Measurements from ENCODE around the gene LPA.
"Not testable (repeated sequence)": the region's sequence is repeated elsewhere in the genome, so short reads cannot be mapped to it uniquely, and the experiment has no call there.

Gene LPA

GRCh38 chr6:160664198-160664597, at the start of gene LPA:
Gene LPA (minus strand): TSS chr6:160664275. CDS start chr6:160664214, 61 bp downstream.
- not testable (repeated sequence) for DNase-seq (ENCODE audit: low read depth); H3K4me3 ChIP-seq (ENCODE audit: low read depth, low read length)

- not testable (repeated sequence) for DNase-seq (ENCODE audit: low read depth); H3K4me3 ChIP-seq (ENCODE audit: low read depth, low read length)
These were observed 44.9 kb upstream of the LPA start for GRCh38 chr6:160708993-160709392.

- H3K4me3 ChIP-seq (ENCODE audit: low read depth, low read length); DNase-seq (ENCODE audit: low read depth): not testable (repeated sequence)
These were observed 40.6 kb upstream of the LPA start for GRCh38 chr6:160704688-160705087.

- not testable (repeated sequence) for DNase-seq (ENCODE audit: low read depth); H3K4me3 ChIP-seq (ENCODE audit: low read depth, low read length)
These were observed 38.0 kb upstream of the LPA start, which contains the start of gene PLG for GRCh38 chr6:160701918-160702680. Gene PLG (plus strand): TSS chr6:160702244. CDS start chr6:160702305, 61 bp downstream.

GRCh38 chr6:160697826-160698225, 33.8 kb upstream of the LPA start:
- H3K4me3 ChIP-seq (ENCODE audit: low read depth, low read length) = no peak overlapping the region
- no peak for TF ChIP-seq CTCF (IDR thresholded peaks at IDR 0.05; ENCODE audit: control insufficient read depth, extremely low read depth, insufficient read depth)
- no peak for DNase-seq (ENCODE audit: low read depth)

GRCh38 chr6:160696884-160697283, 32.8 kb upstream of the LPA start:
- not testable (repeated sequence) for H3K4me3 ChIP-seq (ENCODE audit: low read depth, low read length); DNase-seq (ENCODE audit: low read depth)

- not testable (repeated sequence) for H3K4me3 ChIP-seq (ENCODE audit: low read depth, low read length); DNase-seq (ENCODE audit: low read depth)
These were observed 31.5 kb upstream of the LPA start for GRCh38 chr6:160695622-160696021.

- DNase-seq (ENCODE audit: low read depth) = not testable (repeated sequence)
These were observed 30.9 kb upstream of the LPA start for GRCh38 chr6:160695025-160695424.

GRCh38 chr6:160692369-160692959, 28.4 kb upstream of the LPA start:
- DNase-seq (ENCODE audit: low read depth) = no peak
- TF ChIP-seq CTCF (IDR thresholded peaks at IDR 0.05; ENCODE audit: control insufficient read depth, extremely low read depth, insufficient read depth) = no peak
- H3K4me3 ChIP-seq (ENCODE audit: low read depth, low read length) = no peak overlapping the region

More at GRCh38 chr6:160695025-160695424, 30.9 kb upstream of the LPA start:
- H3K4me3 ChIP-seq (ENCODE audit: low read depth, low read length) = not testable (repeated sequence)

- no peak for DNase-seq (ENCODE audit: low read depth)
- TF ChIP-seq CTCF (IDR thresholded peaks at IDR 0.05; ENCODE audit: control insufficient read depth, extremely low read depth, insufficient read depth) = no peak
- no peak overlapping the region for H3K4me3 ChIP-seq (ENCODE audit: low read depth, low read length)
These were observed 27.5 kb upstream of the LPA start for GRCh38 chr6:160691617-160692016.

- H3K4me3 ChIP-seq (ENCODE audit: low read depth, low read length) = no peak overlapping the region
- no peak for TF ChIP-seq CTCF (IDR thresholded peaks at IDR 0.05; ENCODE audit: control insufficient read depth, extremely low read depth, insufficient read depth)
- DNase-seq (ENCODE audit: low read depth) = no peak
These were observed 26.4 kb upstream of the LPA start for GRCh38 chr6:160690458-160690857.

Measured in LNCaP clone FGC (cell line).